ENCODE measurements around the gene VAX1. TPM values are rescaled to one million over a fixed set of nuclear protein-coding genes. Genes with fewer than 3 reads are reported as not detected.

Gene VAX1
- total RNA-seq, 1 experiment from 2014 or later, result 74.4 TPM

DNA sequence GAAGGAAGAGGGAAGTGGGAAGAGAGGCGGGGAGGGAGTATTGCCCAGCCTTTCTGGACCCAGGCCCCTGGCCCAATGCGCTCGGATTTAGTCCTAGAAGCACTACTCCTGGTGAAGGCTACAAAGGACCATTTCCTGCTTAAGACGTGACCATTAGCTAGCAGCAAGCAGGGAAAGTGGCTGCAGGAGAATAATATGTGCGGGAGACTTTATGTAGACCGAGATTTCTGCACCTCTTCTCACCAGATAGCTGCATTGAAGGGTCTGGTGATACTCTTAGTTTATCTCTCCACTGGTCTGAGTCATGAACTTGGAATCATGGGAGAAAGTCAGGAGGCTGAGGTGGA is 3.1 kb downstream of the VAX1 start:
- ChIA-PET CTCF (interaction anchor here (0.6 to 2.3 kb wide), 5 partner anchors 32 to 299 kb away, joined by 3 to 14 read pairs (median 6); no protein-coding TSS in a partner anchor), POLR2A (ENCODE audit: low non-redundant PET) (interaction anchor here (0.7 to 1.2 kb wide), 2 partner anchors 29 to 337 kb away, joined by 3 read pairs; no protein-coding TSS in a partner anchor)
- no peaks in the 10 kb centered on the region for H3K27me3 ChIP-seq (replicated peaks; ENCODE audit: insufficient read depth, low read depth, low read length, poor library complexity)
- peaks cover 66% of the 10 kb centered on the region for H3K4me1 ChIP-seq (ENCODE audit: insufficient read depth, low read length, poor library complexity, severe bottlenecking)
- H3K9me3 ChIP-seq (ENCODE audit: low read depth, low read length, poor library complexity, severe bottlenecking), result no peaks in the 10 kb centered on the region
- no TSS peak for BruUV-seq (replicated peaks)
- peaks cover 61% of the 10 kb centered on the region for H3K36me3 ChIP-seq (ENCODE audit: insufficient read depth, low read length, poor library complexity, severe bottlenecking)
- TF ChIP-seq CTCF (conservative IDR thresholded peaks at IDR 0.05; ENCODE audit: low read depth, low read length), result no peak
- TF ChIP-seq EZH2 (IDR thresholded peaks at IDR 0.05; ENCODE audit: borderline replicate concordance, low read depth, low read length, poor library complexity, severe bottlenecking), result no peak
- intact Hi-C loops (cut with micrococcal nuclease; ENCODE audit: unreplicated experiment), result no loop called here
- peak overlapping the region; percentile 100 for H3K27ac ChIP-seq (ENCODE audit: low read depth, low read length, poor library complexity, severe bottlenecking)
- DNase-seq (ENCODE audit: low spot score), result no peak
- peak overlapping the region; percentile 97 for H3K4me3 ChIP-seq (ENCODE audit: low read depth, low read length, poor library complexity, severe bottlenecking)

DNA sequence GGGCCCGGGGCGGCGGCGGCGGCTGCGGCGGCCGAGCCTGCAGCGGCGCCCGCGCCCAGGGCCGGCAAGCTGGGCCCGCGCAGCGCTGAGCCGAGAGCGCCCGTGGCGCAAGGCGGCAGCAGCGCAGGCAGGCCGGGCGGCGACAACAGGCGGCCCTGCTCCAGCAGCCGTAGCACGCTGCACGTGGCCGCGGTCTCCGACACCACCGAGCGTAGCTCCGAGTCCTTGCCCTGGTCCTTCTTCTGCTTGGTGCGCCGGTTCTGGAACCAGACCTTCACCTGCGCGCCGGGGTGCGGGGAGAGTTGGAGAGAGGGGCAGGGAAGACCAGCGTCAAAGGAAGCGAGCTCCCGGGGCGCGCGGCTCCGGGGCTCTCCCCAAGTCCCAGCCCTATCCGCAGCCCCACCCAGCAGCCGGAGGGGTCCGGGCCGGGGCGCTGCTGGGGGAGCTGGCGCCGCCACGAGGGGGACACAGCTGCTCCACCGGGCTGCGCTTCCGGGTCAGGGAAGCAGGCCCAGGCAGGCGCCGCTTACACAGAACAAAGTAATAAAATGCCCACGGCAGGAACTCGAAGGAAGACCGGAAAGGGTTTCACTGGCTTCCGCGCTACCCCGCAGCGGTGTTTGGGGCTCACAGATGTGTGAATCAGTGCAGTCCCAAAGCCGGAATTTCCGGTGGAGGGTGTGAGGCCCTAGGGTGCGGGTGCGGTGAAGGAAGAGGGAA is 3.6 kb downstream of the VAX1 start:
- POLR2A ChIA-PET (ENCODE audit: low non-redundant PET), result interaction anchor here (0.7 to 1.2 kb wide), 3 partner anchors 29 to 337 kb away, joined by 3 read pairs; no protein-coding TSS in a partner anchor
- peak; percentile 98 for DNase-seq (ENCODE audit: low spot score)

DNA sequence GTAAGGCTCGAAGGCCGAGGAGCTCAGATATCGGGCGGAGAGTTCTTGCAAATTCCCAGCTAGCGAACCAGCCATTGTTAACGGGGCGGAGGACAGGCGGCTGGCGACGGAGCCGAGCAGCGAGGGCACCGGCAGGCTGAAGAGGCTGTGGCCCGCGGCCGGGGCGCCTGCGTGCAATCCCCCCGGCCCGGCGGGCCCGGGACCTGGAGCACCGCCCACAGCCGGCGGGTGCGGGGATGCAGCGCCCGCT is 4.1 kb downstream of the VAX1 start:
- no peak for DNase-seq (ENCODE audit: low spot score)
- Histone ChIP-seq H3K4me3 (ENCODE audit: low read depth, low read length, poor library complexity, severe bottlenecking) (peak overlapping the region; percentile 39), H3K27me3 (replicated peaks; ENCODE audit: insufficient read depth, low read depth, low read length, poor library complexity) (no peaks in the 10 kb centered on the region), H3K27ac (ENCODE audit: low read depth, low read length, poor library complexity, severe bottlenecking) (peak overlapping the region; percentile 100), H3K4me1 (ENCODE audit: insufficient read depth, low read length, poor library complexity, severe bottlenecking) (peaks cover 71% of the 10 kb centered on the region), H3K36me3 (ENCODE audit: insufficient read depth, low read length, poor library complexity, severe bottlenecking) (peaks cover 71% of the 10 kb centered on the region), H3K9me3 (ENCODE audit: low read depth, low read length, poor library complexity, severe bottlenecking) (no peaks in the 10 kb centered on the region)
- POLR2A ChIA-PET (ENCODE audit: low non-redundant PET), result interaction anchor here (1.0 kb wide), 1 partner anchor 41 kb away, joined by 3 read pairs; no protein-coding TSS in a partner anchor
- no TSS peak for BruUV-seq (replicated peaks)
- intact Hi-C loops (cut with micrococcal nuclease; ENCODE audit: unreplicated experiment), result loop anchor here (1.0 to 5.0 kb wide), 2 partner anchors 44 to 62 kb away; no protein-coding TSS in a partner anchor
- CTCF ChIA-PET, result interaction anchor here (0.7 to 2.3 kb wide), 5 partner anchors 33 to 297 kb away, joined by 3 to 14 read pairs (median 6); no protein-coding TSS in a partner anchor
- no peak for TF ChIP-seq EZH2 (IDR thresholded peaks at IDR 0.05; ENCODE audit: borderline replicate concordance, low read depth, low read length, poor library complexity, severe bottlenecking)
- no peak for TF ChIP-seq CTCF (conservative IDR thresholded peaks at IDR 0.05; ENCODE audit: low read depth, low read length)

More for the DNA sequence above, 3.6 kb downstream of the VAX1 start:
- intact Hi-C loops (cut with micrococcal nuclease; ENCODE audit: unreplicated experiment), result loop anchor here (1.0 to 5.0 kb wide), 2 partner anchors 44 to 62 kb away; no protein-coding TSS in a partner anchor
- BruUV-seq (replicated peaks), result no TSS peak
- H3K36me3 ChIP-seq (ENCODE audit: insufficient read depth, low read length, poor library complexity, severe bottlenecking), result peaks cover 67% of the 10 kb centered on the region
- H3K4me3 ChIP-seq (ENCODE audit: low read depth, low read length, poor library complexity, severe bottlenecking), result peak overlapping the region; percentile 97
- H3K4me1 ChIP-seq (ENCODE audit: insufficient read depth, low read length, poor library complexity, severe bottlenecking), result peaks cover 70% of the 10 kb centered on the region
- CTCF ChIA-PET, result interaction anchor here (0.6 to 2.3 kb wide), 5 partner anchors 32 to 298 kb away, joined by 3 to 14 read pairs (median 6); no protein-coding TSS in a partner anchor
- peak overlapping the region; percentile 100 for H3K27ac ChIP-seq (ENCODE audit: low read depth, low read length, poor library complexity, severe bottlenecking)
- H3K9me3 ChIP-seq (ENCODE audit: low read depth, low read length, poor library complexity, severe bottlenecking), result no peaks in the 10 kb centered on the region
- TF ChIP-seq CTCF (conservative IDR thresholded peaks at IDR 0.05; ENCODE audit: low read depth, low read length), result peak; percentile 48
- no peak for TF ChIP-seq EZH2 (IDR thresholded peaks at IDR 0.05; ENCODE audit: borderline replicate concordance, low read depth, low read length, poor library complexity, severe bottlenecking)
- no peaks in the 10 kb centered on the region for H3K27me3 ChIP-seq (replicated peaks; ENCODE audit: insufficient read depth, low read depth, low read length, poor library complexity)

Measured in A673 (cell line).